ENCODE measurements around the gene KLHL36. TPM values are rescaled to one million over a fixed set of nuclear protein-coding genes. Genes with fewer than 3 reads are reported as not detected.
"Not testable (repeated sequence)": the region's sequence is repeated elsewhere in the genome, so short reads cannot be mapped to it uniquely, and the experiment has no call there.

The KLHL36 gene
- total and polyA plus RNA-seq, 8 donors: 23.8 to 50.9 (median 28.3) TPM

DNA sequence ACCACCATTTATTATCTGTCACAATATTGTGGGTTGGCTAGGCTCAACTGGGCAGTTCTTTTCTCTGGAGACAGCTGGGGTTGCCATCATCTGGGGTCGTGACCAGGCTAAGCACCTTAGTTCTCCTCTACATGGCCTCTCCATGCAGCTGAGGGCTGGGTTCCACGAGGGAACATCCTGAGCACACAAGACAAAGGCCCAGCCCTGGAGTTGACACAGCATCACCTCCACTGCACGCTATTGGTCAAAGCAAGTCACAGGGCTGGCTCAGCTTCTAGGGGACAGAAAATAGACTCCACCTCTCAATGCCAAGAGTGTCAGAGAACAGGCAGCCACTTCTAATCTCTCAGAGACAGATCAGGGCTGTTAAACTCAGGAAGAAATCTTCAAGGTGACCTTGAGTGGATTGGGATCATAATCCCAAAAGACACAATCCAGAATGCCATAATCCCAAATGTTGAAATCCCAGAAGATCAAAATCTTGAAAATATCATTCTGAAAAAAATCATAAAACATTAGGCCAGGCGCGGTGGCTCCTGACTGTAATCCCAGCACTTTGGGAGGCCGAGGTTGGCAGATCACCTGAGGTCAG is 38.5 kb downstream of the KLHL36 start:
- peaks cover 0 to 4% of the 10 kb centered on the region in 2 donors for H3K4me1 ChIP-seq
- intact Hi-C loops (cut with DNase I): no loop called here
- H3K4me3 ChIP-seq: no peak overlapping the region
- no peak overlapping the region for H3K27ac ChIP-seq
- peaks cover 0 to 14% of the 10 kb centered on the region in 2 donors for H3K27me3 ChIP-seq
- DNase-seq (no peak), ATAC-seq (no peak)
- no peaks in the 10 kb centered on the region for H3K9me3 ChIP-seq
- TF ChIP-seq CTCF (IDR thresholded peaks at IDR 0.05): no peak
- H3K36me3 ChIP-seq: no peaks in the 10 kb centered on the region

DNA sequence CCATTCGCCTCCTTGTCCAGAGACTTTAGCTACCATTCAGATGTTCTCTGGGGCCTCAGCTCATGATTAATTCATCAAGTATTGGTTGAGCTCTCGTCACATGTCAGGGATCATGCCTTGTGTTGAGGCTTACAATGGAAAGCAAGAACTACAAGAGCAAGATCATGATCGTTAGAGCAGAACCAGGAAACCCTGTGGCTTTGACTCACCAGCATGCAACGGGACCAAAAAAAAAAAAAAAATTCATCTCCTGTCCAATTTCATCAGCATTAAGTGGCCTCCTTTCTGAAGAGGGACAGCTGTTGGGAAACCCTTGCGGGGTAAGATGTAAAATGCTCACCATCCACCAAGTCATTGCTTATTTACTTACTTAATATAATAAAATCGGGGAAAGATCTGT is 39.4 kb downstream of the KLHL36 start:
- no peaks in the 10 kb centered on the region for H3K9me3 ChIP-seq
- intact Hi-C loops (cut with DNase I): no loop called here
- H3K4me1 ChIP-seq: peaks cover 0 to 12% of the 10 kb centered on the region in 2 donors
- ATAC-seq (peak; percentile 30), DNase-seq (no peak)
- H3K4me3 ChIP-seq: no peak overlapping the region
- peaks cover 0 to 14% of the 10 kb centered on the region in 2 donors for H3K27me3 ChIP-seq
- no peaks in the 10 kb centered on the region for H3K36me3 ChIP-seq
- H3K27ac ChIP-seq: no peak overlapping the region
- TF ChIP-seq CTCF (IDR thresholded peaks at IDR 0.05): no peak

DNA sequence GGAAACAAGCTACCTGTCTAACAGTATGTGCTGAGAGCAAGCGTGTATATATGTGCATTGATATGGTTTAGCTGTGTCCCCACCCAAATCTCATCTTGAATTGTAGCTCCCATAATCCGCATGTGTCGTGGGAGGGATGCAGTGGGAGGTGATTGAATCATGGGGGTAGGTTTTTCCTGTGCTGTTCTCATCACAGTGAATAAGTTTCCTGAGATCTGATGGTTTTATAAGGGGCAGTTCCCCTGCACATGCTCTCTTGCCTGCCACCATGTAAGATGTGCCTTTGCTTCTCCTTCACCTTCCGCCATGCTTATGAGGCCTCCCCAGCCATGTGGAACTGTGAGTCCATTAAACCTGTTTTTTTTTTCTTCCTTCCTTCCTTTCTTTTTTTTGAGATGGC is 39.9 kb downstream of the KLHL36 start:
- H3K36me3 ChIP-seq; DNase-seq; H3K27ac ChIP-seq; H3K4me3 ChIP-seq; ATAC-seq; intact Hi-C loops (cut with DNase I); H3K9me3 ChIP-seq: not testable (repeated sequence)
- Histone ChIP-seq H3K27me3 (peaks cover 0 to 12% of the 10 kb centered on the region in 2 donors), H3K4me1 (peaks cover 0 to 14% of the 10 kb centered on the region in 2 donors)

GRCh38 chr16:84689111-84689510 is 40.8 kb downstream of the KLHL36 start:
- Histone ChIP-seq H3K4me1 (peaks cover 0 to 14% of the 10 kb centered on the region in 2 donors), H3K27me3 (peaks cover 0 to 3% of the 10 kb centered on the region in 2 donors), H3K4me3 (no peak overlapping the region), H3K27ac (no peak overlapping the region), H3K36me3 (no peaks in the 10 kb centered on the region), H3K9me3 (no peaks in the 10 kb centered on the region)
- no peak for TF ChIP-seq CTCF (IDR thresholded peaks at IDR 0.05)
- intact Hi-C loops (cut with DNase I): no loop called here
- DNase-seq (no peak), ATAC-seq (no peak)

DNA sequence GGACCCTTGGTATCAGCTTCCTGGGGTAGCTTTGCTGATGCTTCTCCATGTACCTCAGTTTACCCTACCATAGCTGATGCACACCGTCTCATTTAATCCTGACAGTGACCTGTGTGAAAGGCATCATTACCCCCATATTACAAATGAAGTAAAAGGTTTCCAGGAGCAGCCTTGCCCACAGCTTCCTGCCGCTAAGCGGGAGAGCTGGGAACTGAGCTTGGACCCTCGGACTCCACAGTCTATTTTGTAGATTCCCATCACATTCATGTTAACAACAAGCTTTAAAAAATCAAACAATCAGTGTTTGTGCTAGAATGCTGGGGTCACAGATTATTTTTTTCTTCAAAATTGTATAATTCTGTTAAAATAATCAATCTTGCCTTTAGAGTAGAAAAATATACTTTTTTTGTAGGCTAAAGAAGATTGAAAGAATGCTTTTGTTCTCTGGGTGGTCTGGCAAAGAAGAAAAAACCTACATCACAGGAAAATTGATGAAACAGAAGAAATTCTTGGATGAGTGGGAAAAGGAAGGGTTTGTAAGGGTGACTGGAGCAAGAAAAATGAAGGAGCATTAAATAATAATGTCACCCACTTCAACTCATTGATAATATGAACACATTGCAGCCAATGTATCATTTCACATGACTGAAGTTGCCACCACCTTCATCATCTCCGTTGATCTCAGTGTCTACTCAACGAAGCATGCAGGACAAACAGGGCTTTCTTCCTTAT is 41.9 kb downstream of the KLHL36 start:
- DNase-seq (no peak), ATAC-seq (no peak)
- H3K4me3 ChIP-seq: no peak overlapping the region
- no peak for TF ChIP-seq CTCF (IDR thresholded peaks at IDR 0.05)
- no peaks in the 10 kb centered on the region for H3K9me3 ChIP-seq
- peaks cover 0 to 14% of the 10 kb centered on the region in 2 donors for H3K4me1 ChIP-seq
- H3K27me3 ChIP-seq: no peaks in the 10 kb centered on the region
- H3K27ac ChIP-seq: no peak overlapping the region
- no peaks in the 10 kb centered on the region for H3K36me3 ChIP-seq
- intact Hi-C loops (cut with DNase I): no loop called here
